ENCODE results near the gene ADAMTS17.
"Not testable (repeated sequence)": the region's sequence is repeated elsewhere in the genome, so short reads cannot be mapped to it uniquely, and the experiment has no call there.

ADAMTS17 gene

GRCh38 chr15:99955181-99955525 lies 386.6 kb downstream of the ADAMTS17 start:
- no peak for DNase-seq (ENCODE audit: low read depth)

GRCh38 chr15:99954361-99955180 lies 387.2 kb downstream of the ADAMTS17 start:
- DNase-seq (ENCODE audit: low read depth): no peak

- DNase-seq (ENCODE audit: low read depth): no peak
Observed at GRCh38 chr15:99953886-99954285, 387.9 kb downstream of the ADAMTS17 start.

- no peak for DNase-seq (ENCODE audit: low read depth)
Observed at GRCh38 chr15:99951511-99951910, 390.3 kb downstream of the ADAMTS17 start.

GRCh38 chr15:99944131-99944530 lies 397.6 kb downstream of the ADAMTS17 start:
- no peak for DNase-seq (ENCODE audit: low read depth)

GRCh38 chr15:99943466-99943865 lies 398.3 kb downstream of the ADAMTS17 start:
- no peak for DNase-seq (ENCODE audit: low read depth)

GRCh38 chr15:99932676-99933402 lies 408.9 kb downstream of the ADAMTS17 start:
- no peak for DNase-seq (ENCODE audit: low read depth)

GRCh38 chr15:99931703-99932603 lies 409.8 kb downstream of the ADAMTS17 start:
- DNase-seq (ENCODE audit: low read depth): no peak

- DNase-seq (ENCODE audit: low read depth): no peak
Observed at GRCh38 chr15:99930696-99931095, 411.1 kb downstream of the ADAMTS17 start.

- no peak for DNase-seq (ENCODE audit: low read depth)
Observed at GRCh38 chr15:99929266-99929665, 412.5 kb downstream of the ADAMTS17 start.

- peak; percentile 12 for DNase-seq (ENCODE audit: low read depth)
Observed at GRCh38 chr15:99928429-99928981, 413.3 kb downstream of the ADAMTS17 start.

- not testable (repeated sequence) for DNase-seq (ENCODE audit: low read depth)
Observed at GRCh38 chr15:99926532-99926931, 415.2 kb downstream of the ADAMTS17 start.

GRCh38 chr15:99925661-99926461 lies 415.9 kb downstream of the ADAMTS17 start:
- DNase-seq (ENCODE audit: low read depth): no peak

- no peak for DNase-seq (ENCODE audit: low read depth)
Observed at GRCh38 chr15:99923711-99924110, 418.1 kb downstream of the ADAMTS17 start.

Measured in GM04503 (cell line).